Fibroblast of peridontal ligament (primary cell): ENCODE measurements around the gene MYO18B.
"Not testable (repeated sequence)": the region's sequence is repeated elsewhere in the genome, so short reads cannot be mapped to it uniquely, and the experiment has no call there.

Source experiments
- DNase-seq: peaks from one replicate; pipeline ENCODE4 v3.0.0-alpha.2; 2010; ENCODE audit errors: extremely low read depth

Gene MYO18B

GRCh38 chr22:25942115-25942855, 200.3 kb downstream of the MYO18B start:
- no peak for DNase-seq

- DNase-seq: no peak
Observed at GRCh38 chr22:25942856-25943411, 200.9 kb downstream of the MYO18B start.

- DNase-seq: no peak
Observed at GRCh38 chr22:25950111-25950510, 208.1 kb downstream of the MYO18B start.

DNA sequence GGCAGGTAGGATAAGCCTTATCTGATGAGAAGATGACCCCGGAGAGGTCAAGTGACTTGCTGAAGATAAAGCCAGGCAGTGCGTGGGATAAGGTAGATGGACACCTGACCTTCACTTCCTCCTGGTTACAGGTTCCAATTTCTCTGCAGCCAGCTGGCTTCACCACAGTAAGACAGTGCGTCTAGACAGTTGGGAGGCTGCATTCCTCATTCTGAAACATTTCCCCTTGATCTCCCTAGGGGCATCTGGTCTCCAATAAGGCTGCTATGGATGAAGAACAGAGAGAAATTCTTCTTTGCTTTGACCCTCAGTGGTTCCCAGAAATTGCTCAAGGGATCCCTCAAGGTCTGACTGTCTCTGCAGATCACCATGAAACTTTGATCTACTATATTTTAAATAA, 211.3 kb downstream of the MYO18B start:
- DNase-seq: no peak

DNA sequence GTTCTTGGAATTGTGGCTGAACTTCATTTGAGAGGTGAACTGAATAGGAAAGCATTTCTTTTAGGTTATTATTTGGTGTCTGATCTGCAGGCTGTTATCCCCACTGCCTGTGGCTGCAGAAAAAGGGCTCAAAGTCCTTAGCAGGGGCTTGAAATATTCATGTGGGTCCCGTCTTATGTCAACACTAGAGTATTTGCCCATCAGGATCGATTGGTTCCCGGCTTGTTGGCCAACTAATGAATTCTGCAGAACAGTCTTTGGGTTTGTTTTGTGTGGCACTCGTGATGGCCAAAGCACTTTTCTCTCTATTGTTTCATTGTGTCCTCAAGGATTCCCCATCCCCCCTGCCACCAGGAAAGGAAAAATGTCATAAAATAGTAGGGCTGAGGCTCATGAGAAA, 211.9 kb downstream of the MYO18B start:
- DNase-seq: no peak

DNA sequence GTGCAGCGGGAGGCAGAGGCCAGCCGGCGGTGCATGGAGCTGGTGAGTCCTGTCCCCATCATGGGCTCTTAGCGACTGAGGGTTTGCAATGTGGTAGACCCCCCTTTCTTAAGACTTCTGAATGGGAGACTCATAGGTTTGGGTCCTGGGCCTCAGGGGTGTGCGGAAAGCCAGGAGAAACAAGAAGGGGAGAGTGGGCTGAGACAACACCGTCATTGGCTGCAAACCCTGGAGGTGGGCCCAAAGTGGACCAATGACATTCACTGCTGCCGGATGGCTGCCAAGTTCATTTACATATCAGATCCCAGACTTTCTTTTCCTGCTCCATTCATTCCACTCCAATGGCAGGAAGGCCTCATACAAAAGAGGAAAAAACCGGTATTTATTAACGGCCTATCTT, 213.3 kb downstream of the MYO18B start:
- DNase-seq: no peak

GRCh38 chr22:25956801-25957200, 214.8 kb downstream of the MYO18B start:
- no peak for DNase-seq

- DNase-seq: no peak
Observed at GRCh38 chr22:25959818-25960774, 218.1 kb downstream of the MYO18B start.

- DNase-seq: no peak
Observed at GRCh38 chr22:25961699-25962098, 219.7 kb downstream of the MYO18B start.

- DNase-seq: no peak
Observed at GRCh38 chr22:25962711-25963110, 220.7 kb downstream of the MYO18B start.

GRCh38 chr22:25964961-25965730, 223.2 kb downstream of the MYO18B start:
- DNase-seq: no peak

- no peak for DNase-seq
Observed at GRCh38 chr22:25966448-25966913, 224.5 kb downstream of the MYO18B start.

- no peak for DNase-seq
Observed at GRCh38 chr22:25969286-25969685, 227.3 kb downstream of the MYO18B start.

- no peak for DNase-seq
Observed at GRCh38 chr22:25969901-25970300, 227.9 kb downstream of the MYO18B start.

- DNase-seq: no peak
Observed at GRCh38 chr22:25970374-25970911, 228.5 kb downstream of the MYO18B start.

- no peak for DNase-seq
Observed at GRCh38 chr22:25970999-25971811, 229.2 kb downstream of the MYO18B start.

DNA sequence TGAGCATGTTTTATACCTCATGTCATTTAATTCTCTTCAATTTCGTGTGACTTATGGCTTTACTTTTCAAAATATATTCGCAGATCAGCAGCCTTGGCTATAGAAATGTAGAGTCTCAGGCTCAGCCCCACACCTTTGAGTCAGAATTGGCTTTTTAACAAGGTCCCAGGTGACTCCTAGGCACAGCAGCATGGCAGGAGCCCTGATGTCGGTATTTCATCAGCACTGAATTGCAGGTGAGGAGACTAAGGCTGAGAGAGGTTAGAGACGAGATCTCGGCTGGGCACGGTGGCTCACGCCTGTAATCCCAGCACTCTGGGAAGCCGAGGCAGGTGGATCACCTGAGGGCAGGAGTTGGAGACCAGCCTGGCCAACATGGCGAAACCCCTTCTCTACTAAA, 230.4 kb downstream of the MYO18B start:
- DNase-seq: no peak

DNA sequence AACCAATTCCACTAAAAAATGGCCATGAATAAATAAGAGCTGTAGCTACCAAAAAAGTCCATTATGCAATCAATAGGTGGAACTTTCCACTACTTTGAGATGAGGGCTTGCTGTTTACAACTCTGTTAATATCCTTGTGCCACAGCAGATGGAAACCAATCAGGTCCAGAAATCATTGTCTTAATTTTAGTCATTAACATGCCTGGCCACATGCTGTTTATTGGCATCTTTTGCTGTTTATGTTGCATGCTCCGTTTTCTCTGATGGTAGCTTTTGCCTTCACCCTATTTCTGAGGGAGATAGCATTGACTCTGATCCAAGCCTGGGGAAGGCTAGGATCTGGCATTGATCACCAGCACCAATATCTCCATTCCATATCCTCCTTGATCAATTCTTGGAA, 234.4 kb downstream of the MYO18B start:
- no peak for DNase-seq

DNA sequence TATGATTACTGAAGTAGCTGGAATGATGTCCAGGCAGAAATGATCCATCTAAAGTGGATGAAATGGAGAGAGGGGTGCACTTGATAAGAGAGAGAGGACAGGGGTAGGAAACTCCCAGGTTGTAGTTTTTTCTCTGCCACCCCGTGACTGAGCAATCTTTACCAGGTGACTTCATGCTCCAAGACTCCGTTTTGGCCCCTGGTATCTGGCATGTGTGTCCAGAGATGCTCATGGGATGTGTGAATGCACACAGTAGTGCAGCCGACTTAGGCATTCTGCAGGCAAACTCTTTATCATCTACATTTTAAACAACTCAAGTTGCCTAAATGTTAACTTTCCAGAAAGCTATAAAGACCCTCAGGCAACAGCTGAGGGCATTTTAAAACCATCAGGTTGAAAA, 238.0 kb downstream of the MYO18B start:
- DNase-seq: no peak

DNA sequence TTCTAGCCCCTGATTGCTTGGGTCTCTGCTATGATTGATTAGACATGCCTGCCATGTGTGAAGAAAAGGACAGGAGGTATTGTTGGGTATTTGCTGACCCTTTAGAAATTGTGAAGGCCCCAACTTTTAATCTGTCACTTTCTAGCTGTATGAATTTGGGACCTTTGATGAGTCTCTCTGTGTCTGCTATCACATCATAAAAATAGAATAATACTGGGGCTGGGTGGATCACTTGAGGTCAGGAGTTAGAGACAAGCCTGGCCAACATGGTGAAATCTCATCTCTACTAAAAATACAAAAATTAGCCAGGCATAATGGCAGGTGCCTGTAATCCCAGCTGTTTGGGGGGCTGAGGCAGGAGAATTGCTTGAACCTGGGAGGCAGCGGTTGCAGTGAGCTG, 242.9 kb downstream of the MYO18B start:
- DNase-seq: not testable (repeated sequence)

GRCh38 chr22:25987948-25988347, 246.0 kb downstream of the MYO18B start:
- no peak for DNase-seq
